ENCODE measurements around the gene ZNF584.
A peak's percentile ranks its signal among the peaks of the same experiment; 100 is the strongest.
"Not testable (repeated sequence)": the region's sequence is repeated elsewhere in the genome, so short reads cannot be mapped to it uniquely, and the experiment has no call there.

ZNF584 gene

DNA sequence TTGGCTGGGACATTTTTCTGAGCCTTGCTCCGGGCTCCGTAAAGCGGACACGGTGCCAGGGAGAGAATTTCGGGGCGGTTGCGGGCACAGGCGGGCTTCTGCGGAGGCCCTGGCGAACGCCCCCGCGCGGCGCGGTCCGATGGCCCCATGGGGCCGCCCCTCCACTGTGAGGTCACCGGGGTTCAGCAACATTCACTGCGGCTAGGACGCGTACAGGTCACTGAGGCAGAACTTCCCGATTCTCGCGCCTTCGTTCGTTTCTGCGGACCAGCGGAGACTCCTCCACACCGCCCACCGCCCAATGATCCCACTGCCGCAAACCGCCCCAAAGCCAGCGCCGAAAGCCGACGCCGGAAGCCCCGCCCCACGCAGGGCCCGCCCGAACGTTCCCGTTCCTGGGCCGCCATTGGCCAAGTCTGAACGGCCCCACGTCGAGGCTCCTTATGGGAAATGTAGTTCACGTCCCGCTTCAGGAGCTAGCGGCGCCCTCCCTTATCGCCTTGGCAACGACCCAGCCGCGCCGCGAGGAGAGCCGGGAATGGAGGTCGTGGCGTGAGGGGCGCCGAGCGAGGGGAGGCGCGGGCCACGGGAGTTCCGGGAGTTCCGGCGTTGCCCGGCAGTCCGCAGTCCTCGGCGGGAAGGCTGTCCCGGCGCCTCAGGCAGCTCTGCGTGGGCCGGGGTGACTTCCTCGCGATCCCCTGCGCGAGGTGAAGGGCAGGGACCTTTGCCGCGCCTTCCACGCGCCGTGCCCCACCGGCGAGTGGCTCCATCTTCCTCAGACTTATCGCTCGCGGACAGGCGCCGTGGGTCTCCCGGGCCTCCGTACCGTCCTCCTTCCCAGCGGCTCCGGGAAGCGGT, at the start of gene ZNF584:
Gene ZNF584, plus strand, starts transcription at position 498 of the 858 bp plus-strand sequence. CDS start 499 bp downstream, outside the sequence.
- Mint-ChIP-seq H3K27ac (peak within 1 kb of the TSS; percentile 96), H3K9me3 (no peaks in the 10 kb centered on the region), H3K36me3 (ENCODE audit: low read depth) (peaks cover 35% of the 10 kb centered on the region), H3K4me1 (ENCODE audit: low read depth) (peaks cover 43% of the 10 kb centered on the region), H3K4me3 (peak within 1 kb of the TSS; percentile 83), H3K27me3 (no peaks in the 10 kb centered on the region)
- peak; percentile 95 for DNase-seq

DNA sequence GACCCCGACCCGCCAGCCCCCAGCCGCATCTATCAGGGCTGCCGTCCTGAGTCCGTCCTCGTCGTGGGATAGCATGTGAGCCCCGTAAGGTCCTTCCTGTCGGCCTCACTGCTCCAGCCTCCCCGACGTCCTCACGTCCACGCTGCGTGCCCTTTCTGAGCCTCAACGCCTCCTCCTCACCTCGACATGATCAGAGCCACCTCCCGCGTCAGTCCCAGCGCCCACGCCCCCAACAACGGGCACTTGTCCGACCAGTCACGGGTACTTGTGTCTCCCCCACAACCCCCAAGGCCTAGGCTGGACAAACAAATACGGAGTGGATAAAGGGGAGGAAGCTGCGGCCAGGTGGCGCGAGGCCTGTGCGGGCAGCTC, 46.6 kb upstream of the ZNF584 start:
- Mint-ChIP-seq H3K4me3 (peak overlapping the region; percentile 94), H3K36me3 (ENCODE audit: low read depth) (peaks cover 5% of the 10 kb centered on the region), H3K4me1 (ENCODE audit: low read depth) (peaks cover 22% of the 10 kb centered on the region), H3K27ac (peak overlapping the region; percentile 96), H3K9me3 (no peaks in the 10 kb centered on the region), H3K27me3 (no peaks in the 10 kb centered on the region)
- no peak for DNase-seq

DNA sequence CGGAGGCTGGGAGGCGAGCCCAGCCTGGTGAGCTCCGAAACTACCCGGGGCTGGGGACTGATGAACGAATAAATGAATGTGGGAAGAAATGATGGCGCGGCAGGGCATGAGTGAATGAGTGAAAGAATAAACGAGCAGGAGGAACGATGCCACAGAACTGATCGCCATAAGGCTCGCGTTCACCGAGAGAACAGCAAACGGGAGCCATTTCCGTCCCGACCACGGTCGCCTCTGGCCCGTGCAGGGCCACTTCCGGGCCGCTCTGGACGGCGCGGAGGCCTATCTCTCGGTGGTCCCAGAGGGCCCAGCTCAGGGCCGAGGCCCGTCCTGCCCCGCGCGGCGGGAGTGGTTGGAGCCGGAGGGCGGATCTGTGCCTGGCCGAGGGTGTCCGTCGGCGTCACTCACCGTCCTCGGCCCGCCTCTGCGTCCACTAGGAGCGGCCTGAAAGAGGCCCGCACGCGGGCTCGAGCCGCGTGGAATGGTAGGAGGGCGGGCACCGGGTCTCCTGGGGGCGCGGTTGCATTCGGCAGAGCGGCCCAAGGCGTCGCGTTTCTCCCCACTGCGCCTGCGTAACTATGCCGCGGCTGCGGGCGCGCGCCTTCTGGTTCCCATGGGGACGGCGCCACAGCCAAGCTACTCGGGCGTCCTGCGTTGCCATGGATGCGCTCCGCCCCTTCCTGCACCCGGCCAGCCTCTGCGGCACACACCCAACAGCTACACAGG, 46.0 kb upstream of the ZNF584 start, which contains the start of gene ZNF497:
Gene ZNF497, minus strand, starts transcription at position 480 of the 723 bp plus-strand sequence. CDS start 5,116 bp downstream, outside the sequence.
- peaks cover 19% of the 10 kb centered on the region for H3K4me1 Mint-ChIP-seq (ENCODE audit: low read depth)
- H3K9me3 Mint-ChIP-seq, result no peaks in the 10 kb centered on the region
- peak; percentile 97 for DNase-seq
- peak within 1 kb of the TSS; percentile 94 for H3K4me3 Mint-ChIP-seq
- H3K27me3 Mint-ChIP-seq, result no peaks in the 10 kb centered on the region
- H3K27ac Mint-ChIP-seq, result peak within 1 kb of the TSS; percentile 96
- peaks cover 5% of the 10 kb centered on the region for H3K36me3 Mint-ChIP-seq (ENCODE audit: low read depth)

DNA sequence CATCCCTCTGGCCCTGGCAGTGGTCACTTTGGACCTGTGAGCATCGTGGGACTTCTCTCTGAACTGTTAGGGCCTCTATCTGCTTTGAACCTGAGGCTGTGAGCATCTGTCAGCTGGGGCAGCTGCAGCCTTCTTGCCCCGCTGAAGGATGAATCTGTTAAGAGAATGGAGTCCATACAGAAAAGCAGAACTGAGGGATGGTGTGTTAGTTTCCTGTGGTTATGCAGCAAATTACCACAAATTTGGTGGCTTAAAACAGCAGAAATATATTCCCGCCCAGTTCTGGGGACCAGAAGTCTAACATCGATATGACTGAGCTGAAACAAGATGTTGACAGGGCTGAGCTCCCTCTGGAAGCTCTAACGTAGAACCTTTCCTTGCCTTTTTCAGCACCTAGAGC, 44.3 kb upstream of the ZNF584 start:
- peaks cover 15% of the 10 kb centered on the region for H3K4me1 Mint-ChIP-seq (ENCODE audit: low read depth)
- no peaks in the 10 kb centered on the region for H3K9me3 Mint-ChIP-seq
- peaks cover 5% of the 10 kb centered on the region for H3K36me3 Mint-ChIP-seq (ENCODE audit: low read depth)
- no peak overlapping the region for H3K27ac Mint-ChIP-seq
- H3K4me3 Mint-ChIP-seq, result no peak overlapping the region
- H3K27me3 Mint-ChIP-seq, result no peaks in the 10 kb centered on the region
- DNase-seq, result no peak

GRCh38 chr19:58366585-58367430, 41.6 kb upstream of the ZNF584 start:
- no peak overlapping the region for H3K4me3 Mint-ChIP-seq
- no peaks in the 10 kb centered on the region for H3K9me3 Mint-ChIP-seq
- H3K27me3 Mint-ChIP-seq, result no peaks in the 10 kb centered on the region
- no peak overlapping the region for H3K27ac Mint-ChIP-seq
- peaks cover 5% of the 10 kb centered on the region for H3K36me3 Mint-ChIP-seq (ENCODE audit: low read depth)
- peaks cover 8% of the 10 kb centered on the region for H3K4me1 Mint-ChIP-seq (ENCODE audit: low read depth)
- DNase-seq, result no peak

DNA sequence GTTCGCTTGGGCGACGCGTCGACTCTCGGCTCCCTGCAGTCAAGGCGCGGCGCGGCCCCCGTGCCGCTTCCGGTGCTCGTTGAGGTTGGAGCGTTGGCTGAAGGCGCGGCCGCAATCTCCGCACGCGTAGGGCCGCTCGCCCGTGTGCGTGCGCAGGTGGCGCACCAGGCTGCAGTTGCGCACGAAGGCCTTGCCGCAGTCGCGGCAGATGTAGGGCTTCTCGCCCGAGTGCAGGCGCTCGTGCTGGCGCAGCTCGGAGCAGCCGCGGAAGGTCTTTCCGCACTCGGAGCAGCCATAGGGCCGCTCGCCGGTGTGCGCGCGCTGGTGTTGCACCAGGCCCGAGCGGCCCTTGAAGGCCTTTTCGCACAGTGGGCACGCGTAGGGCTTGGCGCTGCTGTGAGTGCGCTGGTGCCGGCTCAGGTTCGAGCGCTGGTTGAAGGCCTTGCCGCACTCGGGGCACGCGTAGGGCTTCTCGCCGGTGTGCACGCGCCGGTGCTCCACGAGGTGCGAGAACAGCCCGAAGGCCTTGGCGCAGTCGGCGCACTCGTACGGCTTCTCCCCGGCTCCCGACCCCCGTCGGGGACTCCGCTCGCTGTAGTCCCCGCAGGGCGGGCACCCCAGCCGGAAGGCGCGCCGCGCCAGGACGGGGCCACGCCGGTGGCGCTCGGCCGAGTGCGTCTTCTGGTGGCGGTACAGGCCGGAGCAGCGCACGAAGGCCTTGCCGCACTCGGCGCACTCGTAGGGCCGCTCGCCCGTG, 40.6 kb upstream of the ZNF584 start:
- DNase-seq, result no peak
- Mint-ChIP-seq H3K27me3 (no peaks in the 10 kb centered on the region), H3K4me1 (ENCODE audit: low read depth) (peaks cover 1% of the 10 kb centered on the region), H3K4me3 (no peak overlapping the region), H3K9me3 (no peaks in the 10 kb centered on the region), H3K27ac (no peak overlapping the region), H3K36me3 (ENCODE audit: low read depth) (no peaks in the 10 kb centered on the region)

DNA sequence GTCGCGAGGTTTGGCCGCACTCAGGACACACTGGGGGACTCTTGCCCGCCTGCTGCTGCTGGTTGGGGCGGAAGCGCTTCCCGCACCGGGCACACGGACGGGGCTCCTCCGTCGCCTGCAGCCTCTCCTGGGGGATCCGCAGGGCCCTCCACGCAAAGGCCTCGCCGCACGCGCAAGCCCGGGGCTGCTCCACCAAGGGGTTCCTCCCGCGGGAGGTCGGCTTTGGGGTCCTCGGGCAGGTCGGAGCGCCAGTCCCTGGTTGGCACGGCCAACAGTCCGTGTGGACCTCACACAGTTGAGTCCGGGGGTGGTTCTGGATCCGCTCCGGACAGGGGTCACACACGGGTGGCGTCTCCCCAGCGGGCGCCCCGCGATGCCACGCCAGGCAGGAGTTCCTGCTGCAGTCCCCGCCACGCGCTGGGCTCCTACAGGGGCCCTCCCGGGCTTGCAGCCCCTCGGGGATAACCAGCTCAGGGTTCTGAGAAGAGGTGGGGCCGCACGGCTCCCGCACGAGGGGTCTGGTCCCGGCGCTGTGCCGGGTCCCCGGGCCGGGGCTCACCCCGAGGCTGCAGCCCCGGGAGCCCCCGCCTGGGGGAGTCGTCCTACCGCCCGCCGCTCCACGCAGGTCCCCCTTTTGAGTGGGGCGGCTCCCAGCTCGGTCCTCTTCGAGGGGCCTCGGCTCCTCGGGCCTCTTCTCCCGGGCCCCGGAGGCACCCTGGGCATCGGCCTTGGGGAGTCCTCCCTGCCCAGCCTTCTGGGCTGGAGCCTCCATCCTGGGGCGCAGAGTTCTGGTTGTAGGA, 39.7 kb upstream of the ZNF584 start:
- Mint-ChIP-seq H3K27me3 (no peaks in the 10 kb centered on the region), H3K36me3 (ENCODE audit: low read depth) (no peaks in the 10 kb centered on the region), H3K9me3 (no peaks in the 10 kb centered on the region), H3K4me1 (ENCODE audit: low read depth) (no peaks in the 10 kb centered on the region), H3K27ac (no peak overlapping the region), H3K4me3 (no peak overlapping the region)
- no peak for DNase-seq

GRCh38 chr19:58372311-58373133, 35.9 kb upstream of the ZNF584 start:
- Mint-ChIP-seq H3K4me3 (no peak overlapping the region), H3K4me1 (ENCODE audit: low read depth) (peaks cover 2% of the 10 kb centered on the region), H3K27me3 (no peaks in the 10 kb centered on the region), H3K36me3 (ENCODE audit: low read depth) (no peaks in the 10 kb centered on the region), H3K27ac (no peak overlapping the region), H3K9me3 (no peaks in the 10 kb centered on the region)
- DNase-seq, result no peak

DNA sequence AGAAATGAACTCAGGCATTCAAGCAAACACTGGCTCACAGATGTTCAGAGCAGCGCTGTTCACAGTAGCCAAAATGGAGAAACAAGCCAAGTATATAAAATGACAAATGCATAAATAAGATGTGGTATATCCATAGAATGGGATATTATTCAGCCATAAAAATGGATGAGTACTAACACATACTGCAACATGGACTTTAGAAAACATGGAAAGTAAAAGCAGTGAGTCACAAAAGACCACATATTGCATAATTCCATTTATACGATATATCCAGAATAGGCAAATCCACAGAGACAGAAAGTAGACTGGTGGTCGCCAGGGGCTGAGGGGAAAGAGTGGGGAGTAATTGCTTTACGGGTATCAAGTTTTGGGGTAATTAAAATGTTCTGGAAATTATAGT, 34.2 kb upstream of the ZNF584 start:
- no peaks in the 10 kb centered on the region for H3K9me3 Mint-ChIP-seq
- no peak overlapping the region for H3K4me3 Mint-ChIP-seq
- H3K27me3 Mint-ChIP-seq, result no peaks in the 10 kb centered on the region
- H3K27ac Mint-ChIP-seq, result no peak overlapping the region
- no peaks in the 10 kb centered on the region for H3K36me3 Mint-ChIP-seq (ENCODE audit: low read depth)
- DNase-seq, result no peak
- peaks cover 2% of the 10 kb centered on the region for H3K4me1 Mint-ChIP-seq (ENCODE audit: low read depth)

- H3K27me3 Mint-ChIP-seq; H3K27ac Mint-ChIP-seq; DNase-seq; H3K4me3 Mint-ChIP-seq; H3K9me3 Mint-ChIP-seq; H3K36me3 Mint-ChIP-seq (ENCODE audit: low read depth): not testable (repeated sequence)
- H3K4me1 Mint-ChIP-seq (ENCODE audit: low read depth), result peaks cover 15% of the 10 kb centered on the region
These were observed 31.7 kb upstream of the ZNF584 start for GRCh38 chr19:58376724-58377123.

- peaks cover 8% of the 10 kb centered on the region for H3K36me3 Mint-ChIP-seq (ENCODE audit: low read depth)
These were observed 29.2 kb upstream of the ZNF584 start for GRCh38 chr19:58379246-58379645.

GRCh38 chr19:58380037-58380661, 28.3 kb upstream of the ZNF584 start:
- Mint-ChIP-seq H3K27ac (peak overlapping the region; percentile 93), H3K4me3 (peak overlapping the region; percentile 82), H3K27me3 (no peaks in the 10 kb centered on the region), H3K36me3 (ENCODE audit: low read depth) (peaks cover 8% of the 10 kb centered on the region), H3K4me1 (ENCODE audit: low read depth) (peaks cover 23% of the 10 kb centered on the region), H3K9me3 (no peaks in the 10 kb centered on the region)
- no peak for DNase-seq

More at GRCh38 chr19:58379246-58379645, 29.2 kb upstream of the ZNF584 start:
- peak overlapping the region; percentile 93 for H3K27ac Mint-ChIP-seq
- no peaks in the 10 kb centered on the region for H3K9me3 Mint-ChIP-seq
- DNase-seq, result no peak
- peaks cover 21% of the 10 kb centered on the region for H3K4me1 Mint-ChIP-seq (ENCODE audit: low read depth)
- H3K27me3 Mint-ChIP-seq, result no peaks in the 10 kb centered on the region
- H3K4me3 Mint-ChIP-seq, result peak overlapping the region; percentile 82

Measured in activated T-cell treated with anti-CD3 and anti-CD28 coated beads, Interleukin-2, amount 50 U/mL, for 24 hours (primary cell).